Frontal cortex (tissue), 4 donors: ENCODE measurements around the gene KCMF1. TPM values are rescaled to one million over a fixed set of nuclear protein-coding genes. Genes with fewer than 3 reads are reported as not detected.
"Not testable (repeated sequence)": the region's sequence is repeated elsewhere in the genome, so short reads cannot be mapped to it uniquely, and the experiment has no call there.

Source experiments
- DNase-seq, 2 donors: peaks; one replicate each; pipeline ENCODE4 v3.0.0; 2012; ENCODE audit warnings: low spot score in 2 of 2
- FAIRE-seq: peaks from 2 replicates; lab custom pipeline; 2012; peaks lifted over from hg19 to GRCh38; lab: Jason Lieb, UNC
- total RNA-seq: library from RNA; depleted of rRNA; stranded (reverse); fragments of >200 nt; gene quantifications from one replicate; pipeline ENCODE4 v1.2.3, GENCODE V29; 2014
- donor health status: control.
- donor health status: control.
- donor health status: control.

Gene KCMF1
- 46.9 TPM for total RNA-seq

GRCh38 chr2:84970868-84971509 is at the start of gene KCMF1:
Gene KCMF1 (plus strand): TSS chr2:84971161. CDS start chr2:84971452, 291 bp downstream.
- DNase-seq = peak; percentile 82 to 92
- no peak for FAIRE-seq

GRCh38 chr2:84923009-84923408 is 48.0 kb upstream of the KCMF1 start:
- no peak for FAIRE-seq
- no peak for DNase-seq

GRCh38 chr2:84924173-84925106 is 46.5 kb upstream of the KCMF1 start:
- DNase-seq = no peak
- no peak for FAIRE-seq

GRCh38 chr2:84925336-84925723 is 45.6 kb upstream of the KCMF1 start:
- DNase-seq = no peak
- no peak for FAIRE-seq

- DNase-seq (peak in 1 of 2 donors; percentile 70), FAIRE-seq (no peak)
Observed at GRCh38 chr2:84925724-84926376, 45.1 kb upstream of the KCMF1 start.

GRCh38 chr2:84927275-84927627 is 43.7 kb upstream of the KCMF1 start:
- FAIRE-seq (no peak), DNase-seq (no peak)

- DNase-seq (no peak), FAIRE-seq (no peak)
Observed at GRCh38 chr2:84931384-84931821, 39.6 kb upstream of the KCMF1 start.

GRCh38 chr2:84938194-84938879 is 32.6 kb upstream of the KCMF1 start:
- no peak for DNase-seq
- no peak for FAIRE-seq

- no peak for FAIRE-seq
- DNase-seq = no peak
Observed at GRCh38 chr2:84939426-84940087, 31.4 kb upstream of the KCMF1 start.

- no peak for FAIRE-seq
Observed at GRCh38 chr2:84940088-84940470, 30.9 kb upstream of the KCMF1 start.

GRCh38 chr2:84940831-84941412 is 30.0 kb upstream of the KCMF1 start:
- DNase-seq = no peak

More at GRCh38 chr2:84940088-84940470, 30.9 kb upstream of the KCMF1 start:
- no peak for DNase-seq

GRCh38 chr2:84942166-84942565 is 28.8 kb upstream of the KCMF1 start:
- FAIRE-seq (no peak), DNase-seq (no peak)

More at GRCh38 chr2:84940831-84941412, 30.0 kb upstream of the KCMF1 start:
- no peak for FAIRE-seq

GRCh38 chr2:84942964-84943421 is 28.0 kb upstream of the KCMF1 start:
- FAIRE-seq (no peak), DNase-seq (no peak)

GRCh38 chr2:84944295-84944909 is 26.6 kb upstream of the KCMF1 start:
- no peak for FAIRE-seq
- no peak for DNase-seq

GRCh38 chr2:84945838-84946203 is 25.1 kb upstream of the KCMF1 start:
- not testable (repeated sequence) for FAIRE-seq, DNase-seq

GRCh38 chr2:84946204-84947009 is 24.6 kb upstream of the KCMF1 start:
- FAIRE-seq (no peak), DNase-seq (no peak)

GRCh38 chr2:84947010-84947593 is 23.9 kb upstream of the KCMF1 start:
- no peak for DNase-seq
- FAIRE-seq = no peak
